ENCODE results near the gene FUT3. TPM values are rescaled to one million over a fixed set of nuclear protein-coding genes. Genes with fewer than 3 reads are reported as not detected.

FUT3 gene
- total and polyA plus RNA-seq, 2 of the 4 experiments (the other 2 are of a cell fraction) = not detected

DNA sequence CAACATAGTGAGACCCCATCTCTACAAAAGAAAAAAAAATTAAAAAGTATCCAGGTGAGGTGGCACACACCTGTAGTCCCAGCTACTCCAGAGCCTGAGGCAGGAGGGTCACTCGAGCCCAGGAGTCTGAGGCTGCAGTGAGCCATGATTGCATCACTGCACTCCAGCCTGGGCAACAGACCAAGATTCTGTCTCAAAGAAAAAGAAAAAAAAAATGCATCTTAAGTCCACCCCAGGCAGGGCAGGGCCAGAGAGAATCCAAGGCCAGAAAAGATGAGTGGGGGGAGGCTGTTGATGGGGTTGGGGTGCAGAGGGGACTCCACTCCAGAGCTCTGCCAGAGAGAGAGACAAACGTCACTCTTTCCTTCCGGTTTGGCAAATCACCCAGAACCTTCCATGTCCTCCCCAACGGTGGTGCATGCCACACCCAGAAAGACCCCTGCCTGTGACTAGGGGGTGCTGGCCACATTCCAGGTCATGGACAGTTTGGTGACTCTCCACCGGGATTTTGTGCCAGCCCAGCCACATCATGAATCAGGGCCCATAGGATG is 431 bp downstream of the FUT3 start:
- Histone ChIP-seq H2BK120ac (ENCODE audit: low read depth, low read length) (peak overlapping the region; percentile 35; the same call in 1 of the 2 replicates), H3K9ac (ENCODE audit: low read depth, low read length) (no peak overlapping the region), H3K4me3 (ENCODE audit: insufficient read depth, low read depth, low read length) (no peak overlapping the region), H3K9me3 (ENCODE audit: control insufficient read depth, insufficient read depth, low read length) (no peaks in the 10 kb centered on the region; the same call in 1 of the 2 replicates), H3K36me3 (ENCODE audit: control insufficient read depth, insufficient read depth, low read length) (no peaks in the 10 kb centered on the region), H3K18ac (ENCODE audit: low read depth, low read length) (no peak overlapping the region), H3K4ac (ENCODE audit: low read depth, low read length) (0 out of 2 replicates have a peak overlapping the region, but pooled peaks have one; percentile 9), H2BK20ac (ENCODE audit: low read depth, low read length) (no peak overlapping the region), H3K9me1 (ENCODE audit: insufficient read depth, low read length) (no peaks in the 10 kb centered on the region), H2AK5ac (ENCODE audit: low read depth, low read length) (peak overlapping the region; percentile 52; the same call in 1 of the 2 replicates), H3K79me1 (ENCODE audit: low read depth in 1 of 2, low read length in 2 of 2) (no peaks in the 10 kb centered on the region), H4K5ac (ENCODE audit: low read depth, low read length) (no peak overlapping the region), H2AFZ (replicated peaks; ENCODE audit: low read length, poor library complexity) (peak overlapping the region; percentile 18), H4K8ac (ENCODE audit: low read depth in 2 of 2, low read length in 2 of 2) (peak overlapping the region in 1 of 2 experiments; percentile 49; a peak in 1 of 4 replicates), H3K27ac (ENCODE audit: insufficient read depth, low read length) (no peak overlapping the region), H3K56ac (ENCODE audit: extremely low read depth, insufficient read depth, low read length) (no peak overlapping the region), H3K14ac (replicated peaks; ENCODE audit: low read depth, low read length) (no peak overlapping the region), H3K4me2 (ENCODE audit: low read depth, low read length) (no peak overlapping the region), H3K4me1 (ENCODE audit: control insufficient read depth, insufficient read depth, low read length) (peaks cover 2% of the 10 kb centered on the region; the same call in 1 of the 2 replicates), H3K27me3 (ENCODE audit: control insufficient read depth, insufficient read depth, low read length) (peaks cover 35% of the 10 kb centered on the region), H3K23ac (ENCODE audit: low read depth, low read length) (no peak overlapping the region), H2AK9ac (replicated peaks; ENCODE audit: low read depth, low read length, poor library complexity) (peak overlapping the region; percentile 65), H4K91ac (ENCODE audit: insufficient read depth, low read depth, low read length) (no peak overlapping the region), H2BK15ac (ENCODE audit: low read depth, low read length) (no peak overlapping the region), H4K20me1 (ENCODE audit: insufficient read depth, low read length) (no peaks in the 10 kb centered on the region), H2BK5ac (ENCODE audit: low read depth, low read length, poor library complexity, severe bottlenecking) (no peak overlapping the region)
- peak; percentile 53 for DNase-seq
- dilution Hi-C loops (cut with HindIII; ENCODE audit: low sequenced_read_pairs, unreplicated experiment) (no loop called here), in situ Hi-C loops (cut with MboI; ENCODE audit: low sequenced_read_pairs) (no loop called here), intact Hi-C loops (cut with micrococcal nuclease) (no loop called here)
- peak; percentile 96 for TF ChIP-seq CEBPB (IDR thresholded peaks at IDR 0.05; ENCODE audit: low read depth, low read length)
- TF ChIP-seq, protein P1, sequence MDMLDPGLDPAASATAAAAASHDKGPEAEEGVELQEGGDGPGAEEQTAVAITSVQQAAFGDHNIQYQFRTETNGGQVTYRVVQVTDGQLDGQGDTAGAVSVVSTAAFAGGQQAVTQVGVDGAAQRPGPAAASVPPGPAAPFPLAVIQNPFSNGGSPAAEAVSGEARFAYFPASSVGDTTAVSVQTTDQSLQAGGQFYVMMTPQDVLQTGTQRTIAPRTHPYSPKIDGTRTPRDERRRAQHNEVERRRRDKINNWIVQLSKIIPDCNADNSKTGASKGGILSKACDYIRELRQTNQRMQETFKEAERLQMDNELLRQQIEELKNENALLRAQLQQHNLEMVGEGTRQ (IDR thresholded peaks at IDR 0.05; ENCODE audit: low read depth, low read length) = no peak
- no peak for TF ChIP-seq MXI1 (IDR thresholded peaks at IDR 0.05; ENCODE audit: borderline replicate concordance, low read depth, low read length)
- no peak for TF ChIP-seq RCOR1 (IDR thresholded peaks at IDR 0.05; ENCODE audit: insufficient replicate concordance, low read length)
- no CpG with 5 or more reads among the region's 5 CpGs for WGBS, 2 experiments (ENCODE audit: extremely low coverage in 2 of 2, insufficient read length in 1 of 2)
- BruUV-seq (replicated peaks) = no TSS peak
- peak; percentile 80 for ATAC-seq (ENCODE audit: low read depth)
- CTCF ChIA-PET = no interaction called here
- POLR2A ChIA-PET (ENCODE audit: unreplicated experiment) = no interaction called here
